HepG2 (cell line): ENCODE measurements around the gene PTGIS. TPM values are rescaled to one million over a fixed set of nuclear protein-coding genes. Genes with fewer than 3 reads are reported as not detected.

Source experiments
- ATAC-seq: fragments of 200-7000 bp; cut with Tn5 transposase; 3 replicates; pipeline ENCODE4 v1.9.1; 2020; ENCODE audit warnings: mild to moderate bottlenecking, moderate library complexity
- BruUV-seq: library from RNA; stranded (reverse); fragments of 400-500 nt; replicated peaks from 2 replicates; lab custom pipeline; 2021; lab: Mats Ljungman, UMichigan
- CTCF ChIA-PET: fragments of 300-600 bp; formaldehyde crosslinking; extraction: SDS; loops from one replicate; lab custom pipeline; 2021; ENCODE audit warnings: low total read pairs, inconsistent platforms, low intra/inter-chr PET ratio; lab: Yijun Ruan, JAX
- POLR2A ChIA-PET: fragments of 350-600 bp; sonication (Branson Sonifier 250); formaldehyde crosslinking; loops from one replicate; lab custom pipeline; 2020; ENCODE audit warnings: antibody characterized with exemption, inconsistent platforms; lab: Yijun Ruan, JAX
- DNase-seq: peaks from one replicate; pipeline ENCODE4 v3.0.0-alpha.2; 2015; ENCODE audit warnings: low spot score
- FAIRE-seq: peaks from 3 replicates; lab custom pipeline; 2011; peaks lifted over from hg19 to GRCh38; lab: Jason Lieb, UNC
- H2AFZ ChIP-seq: one replicate; pipeline ENCODE4 v1.6.1; 2011; ENCODE audit warnings: low read length, inconsistent platforms
- H3K27ac ChIP-seq: fragments of 300-600 bp; 3 replicates; pipeline ENCODE4 v1.8.0; 2011; ENCODE audit warnings: mixed run types, mild to moderate bottlenecking, mixed read lengths, low read length, inconsistent platforms; ENCODE audit not compliant: insufficient read depth; ENCODE audit errors: extremely low read length
- H3K27me3 ChIP-seq, 2 experiments: fragments of 200-600 bp in 1 of 2; 2 replicates in 1 of 2; 3 replicates in 1 of 2; pipeline versions ENCODE4 v1.6.0 to v1.8.0; 2011; ENCODE audit warnings: low read length in 2 of 2, mild to moderate bottlenecking in 2 of 2, moderate library complexity in 2 of 2, inconsistent platforms in 1 of 2; ENCODE audit not compliant: insufficient read depth in 2 of 2, control insufficient read depth in 1 of 2
- H3K36me3 ChIP-seq, 2 experiments: fragments of 200-600 bp in 1 of 2; replicated peaks in 1 of 2; 2 replicates in 1 of 2; 3 replicates in 1 of 2; pipeline versions ENCODE4 v1.5.1 to v1.8.0; 2011; ENCODE audit warnings: low read length in 2 of 2, inconsistent platforms in 1 of 2; ENCODE audit not compliant: insufficient read depth in 2 of 2, control insufficient read depth in 1 of 2
- H3K4me1 ChIP-seq: 2 replicates; pipeline ENCODE4 v1.5.1; 2012; ENCODE audit warnings: low read length, inconsistent platforms; ENCODE audit not compliant: insufficient read depth
- H3K4me2 ChIP-seq: 2 replicates; pipeline ENCODE4 v1.6.0; 2011; ENCODE audit warnings: low read depth, low read length, inconsistent platforms
- H3K4me3 ChIP-seq, 3 experiments: fragments of 200-600 bp in 1 of 3; sonication (generic), shearing (Covaris generic) in 1 of 3; replicated peaks in 1 of 3; 2 replicates each; pipeline ENCODE4 v1.5.1; 2011 to 2016; ENCODE audit warnings: low read length in 3 of 3, inconsistent platforms in 2 of 3, low read depth in 2 of 3, mild to moderate bottlenecking in 2 of 3, control low read depth in 1 of 3, mixed read lengths in 1 of 3; ENCODE audit not compliant: insufficient read depth in 1 of 3
- H3K79me2 ChIP-seq: one replicate; pipeline ENCODE4 v1.6.1; 2011; ENCODE audit warnings: low read length, inconsistent platforms; ENCODE audit not compliant: insufficient read depth
- H3K9ac ChIP-seq: 2 replicates; pipeline ENCODE4 v1.6.0; 2011; ENCODE audit warnings: mild to moderate bottlenecking, low read depth, low read length, inconsistent platforms; ENCODE audit not compliant: insufficient read depth
- H3K9me3 ChIP-seq: 2 replicates; pipeline ENCODE4 v1.5.1; 2012; ENCODE audit warnings: mild to moderate bottlenecking, low read length
- H4K20me1 ChIP-seq: 2 replicates; pipeline ENCODE4 v1.6.0; 2011; ENCODE audit warnings: inconsistent platforms, mild to moderate bottlenecking, low read length, moderate library complexity; ENCODE audit not compliant: insufficient read depth
- KDM4B ChIP-seq: sonication (generic); formaldehyde crosslinking; IDR thresholded peaks from 2 replicates; pipeline ENCODE4 v1.4.0; 2020; ENCODE audit warnings: missing genetic modification reagents
- ZMYM3 ChIP-seq: sonication (generic); formaldehyde crosslinking; IDR thresholded peaks from 2 replicates; pipeline ENCODE4 v1.5.1; 2020; ENCODE audit warnings: mild to moderate bottlenecking, missing genetic modification reagents
- ZNF607 ChIP-seq: sonication (generic); formaldehyde crosslinking; IDR thresholded peaks from 2 replicates; pipeline ENCODE4 v1.5.1; 2020; ENCODE audit warnings: missing genetic modification reagents, mild to moderate bottlenecking, borderline replicate concordance
- WGBS: methylation state at CpG from one replicate; pipeline ENCODE4 v1.1.6; 2017; ENCODE audit warnings: low lambda C conversion rate; 5-methylcytosine and 5-hydroxymethylcytosine counted together
- in situ Hi-C: cut with HindIII; loops from 2 replicates; pipeline ENCODE4 v1.10.0; 2017; ENCODE audit warnings: low pct_unique_long_range_greater_than_20kb; ENCODE audit not compliant: extremely low pct_ligation_motif_present
- intact Hi-C: fragments of 100-400 bp; cut with micrococcal nuclease; formaldehyde crosslinking; loops from one replicate; pipeline ENCODE4 v1.10.0; 2022; ENCODE audit not compliant: unreplicated experiment
- polyA plus RNA-seq, 8 experiments: library from polyadenylated mRNA; depleted of rRNA in 3 of 8; stranded (reverse) in 7 of 8; unstranded in 1 of 8; fragments of >200 nt; fragmentation: Illumina TruSeq in 4 of 8; extraction: Trizol in 4 of 8; gene quantifications; 2 replicates each; pipeline versions ENCODE4 v1.2.1 to v1.2.3, GENCODE V29; 2011 to 2016; ENCODE audit warnings: low read depth in 4 of 8, missing spikeins in 1 of 8, mixed read lengths in 1 of 8; ENCODE audit not compliant: insufficient read depth in 1 of 8
- total RNA-seq, 5 experiments: library from RNA; depleted of rRNA; stranded (reverse); fragments of >200 nt; fragmentation: Illumina TruSeq; extraction: Trizol; gene quantifications; 2 replicates each; pipeline ENCODE4 v1.2.3, GENCODE V29; 2016; ENCODE audit warnings: low read depth in 1 of 5
- TF ChIP-seq, protein P1 (sequence below): IDR thresholded peaks from 2 replicates; pipeline ENCODE4 v1.6.1; 2012; ENCODE audit warnings: inconsistent platforms
- TF ChIP-seq, protein P2 (sequence below): sonication (generic); formaldehyde crosslinking; IDR thresholded peaks from 2 replicates; pipeline ENCODE4 v1.9.0; 2022; ENCODE audit warnings: missing genetic modification reagents, mild to moderate bottlenecking, borderline replicate concordance
- TF ChIP-seq, protein P3 (sequence below): sonication (generic); formaldehyde crosslinking; IDR thresholded peaks from 2 replicates; pipeline ENCODE4 v1.5.0; 2020; ENCODE audit warnings: mild to moderate bottlenecking, missing genetic modification reagents, borderline replicate concordance
- TF ChIP-seq, protein P4 (sequence below): sonication (generic); formaldehyde crosslinking; IDR thresholded peaks from 2 replicates; pipeline ENCODE4 v1.4.0; 2020; ENCODE audit warnings: missing genetic modification reagents, borderline replicate concordance

Gene PTGIS
- total and polyA plus RNA-seq, 2 of the 13 experiments (the other 11 are each of a cell fraction or from before 2014, with no cell fraction given), result not detected

DNA sequence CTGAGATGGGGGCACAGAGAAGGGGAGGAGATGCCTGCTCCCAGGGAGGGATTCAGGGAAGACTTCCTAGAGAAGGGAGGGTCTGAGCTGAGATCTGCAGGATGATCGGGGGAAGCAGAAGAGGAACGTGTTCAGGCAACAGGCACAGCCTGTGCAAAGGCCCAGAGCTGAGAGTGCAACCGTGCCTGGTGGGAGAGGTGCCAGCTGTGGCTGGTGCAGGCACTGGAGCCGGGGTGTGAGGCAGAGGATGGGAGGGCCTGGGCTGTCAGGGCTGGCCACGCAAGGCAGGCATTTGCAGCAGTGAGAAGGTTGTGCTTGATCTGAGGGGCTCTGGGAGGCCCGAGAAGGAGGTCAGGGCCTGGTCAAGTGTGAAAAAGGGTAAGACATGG lies 27.7 kb downstream of the PTGIS start:
- TF ChIP-seq, protein P1, sequence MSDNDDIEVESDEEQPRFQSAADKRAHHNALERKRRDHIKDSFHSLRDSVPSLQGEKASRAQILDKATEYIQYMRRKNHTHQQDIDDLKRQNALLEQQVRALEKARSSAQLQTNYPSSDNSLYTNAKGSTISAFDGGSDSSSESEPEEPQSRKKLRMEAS, result 0 out of 2 replicates have a peak, but pooled peaks have one; percentile 16
- 0 out of 2 replicates have a peak, but pooled peaks have one; percentile 24 for TF ChIP-seq ZMYM3 (CRISPR knock-in tag)
- no peak for TF ChIP-seq ZNF607 (CRISPR knock-in tag)
- TF ChIP-seq, protein P2, sequence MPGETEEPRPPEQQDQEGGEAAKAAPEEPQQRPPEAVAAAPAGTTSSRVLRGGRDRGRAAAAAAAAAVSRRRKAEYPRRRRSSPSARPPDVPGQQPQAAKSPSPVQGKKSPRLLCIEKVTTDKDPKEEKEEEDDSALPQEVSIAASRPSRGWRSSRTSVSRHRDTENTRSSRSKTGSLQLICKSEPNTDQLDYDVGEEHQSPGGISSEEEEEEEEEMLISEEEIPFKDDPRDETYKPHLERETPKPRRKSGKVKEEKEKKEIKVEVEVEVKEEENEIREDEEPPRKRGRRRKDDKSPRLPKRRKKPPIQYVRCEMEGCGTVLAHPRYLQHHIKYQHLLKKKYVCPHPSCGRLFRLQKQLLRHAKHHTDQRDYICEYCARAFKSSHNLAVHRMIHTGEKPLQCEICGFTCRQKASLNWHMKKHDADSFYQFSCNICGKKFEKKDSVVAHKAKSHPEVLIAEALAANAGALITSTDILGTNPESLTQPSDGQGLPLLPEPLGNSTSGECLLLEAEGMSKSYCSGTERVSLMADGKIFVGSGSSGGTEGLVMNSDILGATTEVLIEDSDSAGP (CRISPR knock-in tag), result 0 out of 2 replicates have a peak, but pooled peaks have one; percentile 10
- no peak for TF ChIP-seq KDM4B (CRISPR knock-in tag)
- TF ChIP-seq, protein P3, sequence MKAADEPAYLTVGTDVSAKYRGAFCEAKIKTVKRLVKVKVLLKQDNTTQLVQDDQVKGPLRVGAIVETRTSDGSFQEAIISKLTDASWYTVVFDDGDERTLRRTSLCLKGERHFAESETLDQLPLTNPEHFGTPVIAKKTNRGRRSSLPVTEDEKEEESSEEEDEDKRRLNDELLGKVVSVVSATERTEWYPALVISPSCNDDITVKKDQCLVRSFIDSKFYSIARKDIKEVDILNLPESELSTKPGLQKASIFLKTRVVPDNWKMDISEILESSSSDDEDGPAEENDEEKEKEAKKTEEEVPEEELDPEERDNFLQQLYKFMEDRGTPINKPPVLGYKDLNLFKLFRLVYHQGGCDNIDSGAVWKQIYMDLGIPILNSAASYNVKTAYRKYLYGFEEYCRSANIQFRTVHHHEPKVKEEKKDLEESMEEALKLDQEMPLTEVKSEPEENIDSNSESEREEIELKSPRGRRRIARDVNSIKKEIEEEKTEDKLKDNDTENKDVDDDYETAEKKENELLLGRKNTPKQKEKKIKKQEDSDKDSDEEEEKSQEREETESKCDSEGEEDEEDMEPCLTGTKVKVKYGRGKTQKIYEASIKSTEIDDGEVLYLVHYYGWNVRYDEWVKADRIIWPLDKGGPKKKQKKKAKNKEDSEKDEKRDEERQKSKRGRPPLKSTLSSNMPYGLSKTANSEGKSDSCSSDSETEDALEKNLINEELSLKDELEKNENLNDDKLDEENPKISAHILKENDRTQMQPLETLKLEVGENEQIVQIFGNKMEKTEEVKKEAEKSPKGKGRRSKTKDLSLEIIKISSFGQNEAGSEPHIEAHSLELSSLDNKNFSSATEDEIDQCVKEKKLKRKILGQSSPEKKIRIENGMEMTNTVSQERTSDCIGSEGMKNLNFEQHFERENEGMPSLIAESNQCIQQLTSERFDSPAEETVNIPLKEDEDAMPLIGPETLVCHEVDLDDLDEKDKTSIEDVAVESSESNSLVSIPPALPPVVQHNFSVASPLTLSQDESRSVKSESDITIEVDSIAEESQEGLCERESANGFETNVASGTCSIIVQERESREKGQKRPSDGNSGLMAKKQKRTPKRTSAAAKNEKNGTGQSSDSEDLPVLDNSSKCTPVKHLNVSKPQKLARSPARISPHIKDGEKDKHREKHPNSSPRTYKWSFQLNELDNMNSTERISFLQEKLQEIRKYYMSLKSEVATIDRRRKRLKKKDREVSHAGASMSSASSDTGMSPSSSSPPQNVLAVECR (CRISPR knock-in tag), result 0 out of 2 replicates have a peak, but pooled peaks have one; percentile 19
- TF ChIP-seq, protein P4, sequence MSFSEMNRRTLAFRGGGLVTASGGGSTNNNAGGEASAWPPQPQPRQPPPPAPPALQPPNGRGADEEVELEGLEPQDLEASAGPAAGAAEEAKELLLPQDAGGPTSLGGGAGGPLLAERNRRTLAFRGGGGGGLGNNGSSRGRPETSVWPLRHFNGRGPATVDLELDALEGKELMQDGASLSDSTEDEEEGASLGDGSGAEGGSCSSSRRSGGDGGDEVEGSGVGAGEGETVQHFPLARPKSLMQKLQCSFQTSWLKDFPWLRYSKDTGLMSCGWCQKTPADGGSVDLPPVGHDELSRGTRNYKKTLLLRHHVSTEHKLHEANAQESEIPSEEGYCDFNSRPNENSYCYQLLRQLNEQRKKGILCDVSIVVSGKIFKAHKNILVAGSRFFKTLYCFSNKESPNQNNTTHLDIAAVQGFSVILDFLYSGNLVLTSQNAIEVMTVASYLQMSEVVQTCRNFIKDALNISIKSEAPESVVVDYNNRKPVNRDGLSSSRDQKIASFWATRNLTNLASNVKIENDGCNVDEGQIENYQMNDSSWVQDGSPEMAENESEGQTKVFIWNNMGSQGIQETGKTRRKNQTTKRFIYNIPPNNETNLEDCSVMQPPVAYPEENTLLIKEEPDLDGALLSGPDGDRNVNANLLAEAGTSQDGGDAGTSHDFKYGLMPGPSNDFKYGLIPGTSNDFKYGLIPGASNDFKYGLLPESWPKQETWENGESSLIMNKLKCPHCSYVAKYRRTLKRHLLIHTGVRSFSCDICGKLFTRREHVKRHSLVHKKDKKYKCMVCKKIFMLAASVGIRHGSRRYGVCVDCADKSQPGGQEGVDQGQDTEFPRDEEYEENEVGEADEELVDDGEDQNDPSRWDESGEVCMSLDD (CRISPR knock-in tag), result no peak
- BruUV-seq, result no TSS peak
- in situ Hi-C loops (loop anchor here (5.0 kb wide), 2 partner anchors 67 to 307 kb away; no protein-coding TSS in a partner anchor), intact Hi-C loops (loop anchor here (2.0 kb wide), 1 partner anchor 349 kb away; no protein-coding TSS in a partner anchor)
- FAIRE-seq, result no peak
- no peak for ATAC-seq
- no peak overlapping the region for H3K27ac ChIP-seq
- H3K79me2 ChIP-seq, result no peaks in the 10 kb centered on the region
- DNase-seq, result no peak
- H3K27me3 ChIP-seq, result peaks cover 5 to 19% of the 10 kb centered on the region in 2 experiments; a peak in 3 of 5 replicates
- H3K4me2 ChIP-seq, result no peak overlapping the region
- WGBS, result 38% methylated on average over 6 of the region's 6 CpGs
- H3K9ac ChIP-seq, result no peak overlapping the region
- no peaks in the 10 kb centered on the region for H4K20me1 ChIP-seq
- H3K4me1 ChIP-seq, result peaks cover 13% of the 10 kb centered on the region
- CTCF ChIA-PET, result interaction anchor here (2.0 to 6.3 kb wide), 3 partner anchors 63 to 306 kb away, joined by 14 to 282 read pairs (median 38); no protein-coding TSS in a partner anchor
- H3K4me3 ChIP-seq, result no peak overlapping the region
- no peak overlapping the region for H2AFZ ChIP-seq
- no peaks in the 10 kb centered on the region for H3K36me3 ChIP-seq
- peaks cover 5% of the 10 kb centered on the region for H3K9me3 ChIP-seq
- POLR2A ChIA-PET, result interaction anchor here (1.1 to 1.2 kb wide), 2 partner anchors 70 to 274 kb away, joined by 3 read pairs; no protein-coding TSS in a partner anchor
